AG04449 (cell line): Measurements from ENCODE around the gene LYPD6B.

Experiments
- CTCF ChIA-PET: fragments of 350-600 bp; formaldehyde crosslinking; extraction: SDS; loops from one replicate; lab custom pipeline; 2021; ENCODE audit warnings: antibody characterized with exemption; lab: Yijun Ruan, JAX
- POLR2A ChIA-PET: fragments of 400-600, 350-600 bp; formaldehyde crosslinking; extraction: SDS; loops from one replicate; lab custom pipeline; 2020; ENCODE audit warnings: antibody characterized with exemption, inconsistent platforms; lab: Yijun Ruan, JAX
- DNase-seq: peaks from one replicate; pipeline ENCODE4 v3.0.0-alpha.2; 2010; ENCODE audit warnings: low read depth, low spot score
- H3K4me3 ChIP-seq: 2 replicates; pipeline ENCODE4 v1.5.1; 2011; ENCODE audit warnings: low read depth, mild to moderate bottlenecking, control low read depth, low read length
- CTCF ChIP-seq: IDR thresholded peaks from one replicate; pipeline ENCODE4 v1.5.1; 2011; ENCODE audit warnings: mild to moderate bottlenecking, moderate library complexity, low read length, control low read depth, inconsistent platforms; ENCODE audit not compliant: insufficient read depth; ENCODE audit errors: missing control alignments

Gene LYPD6B

GRCh38 chr2:149132339-149132738 lies 93.8 kb downstream of the LYPD6B start:
- CTCF ChIA-PET: interaction anchor here (1.4 kb wide), 1 partner anchor 115 kb away, joined by 4 read pairs; no protein-coding TSS in a partner anchor
- no peak for DNase-seq
- no peak for TF ChIP-seq CTCF
- POLR2A ChIA-PET: no interaction called here
- H3K4me3 ChIP-seq: no peak overlapping the region

DNA sequence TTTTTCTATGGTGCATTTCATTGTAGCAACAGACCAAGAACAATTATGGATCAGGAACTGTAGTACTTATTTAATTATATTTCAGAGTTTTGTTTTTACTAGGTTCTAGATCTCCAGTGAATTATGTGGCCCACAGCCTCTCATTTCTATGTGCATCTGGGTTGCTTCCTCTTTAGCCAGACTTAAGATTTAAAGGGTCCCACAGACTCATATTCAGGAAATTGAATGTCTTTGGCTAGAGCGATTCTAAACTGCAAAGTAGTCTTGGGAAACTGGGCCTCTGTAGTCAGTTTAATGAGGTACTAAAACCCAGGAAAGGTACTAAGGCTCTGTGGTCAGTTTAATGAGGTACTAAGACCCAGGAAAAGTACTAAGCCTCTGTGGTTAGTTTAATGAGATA lies 94.4 kb downstream of the LYPD6B start:
- ChIA-PET CTCF (no interaction called here), POLR2A (no interaction called here)
- H3K4me3 ChIP-seq: no peak overlapping the region
- DNase-seq: no peak
- TF ChIP-seq CTCF: no peak

DNA sequence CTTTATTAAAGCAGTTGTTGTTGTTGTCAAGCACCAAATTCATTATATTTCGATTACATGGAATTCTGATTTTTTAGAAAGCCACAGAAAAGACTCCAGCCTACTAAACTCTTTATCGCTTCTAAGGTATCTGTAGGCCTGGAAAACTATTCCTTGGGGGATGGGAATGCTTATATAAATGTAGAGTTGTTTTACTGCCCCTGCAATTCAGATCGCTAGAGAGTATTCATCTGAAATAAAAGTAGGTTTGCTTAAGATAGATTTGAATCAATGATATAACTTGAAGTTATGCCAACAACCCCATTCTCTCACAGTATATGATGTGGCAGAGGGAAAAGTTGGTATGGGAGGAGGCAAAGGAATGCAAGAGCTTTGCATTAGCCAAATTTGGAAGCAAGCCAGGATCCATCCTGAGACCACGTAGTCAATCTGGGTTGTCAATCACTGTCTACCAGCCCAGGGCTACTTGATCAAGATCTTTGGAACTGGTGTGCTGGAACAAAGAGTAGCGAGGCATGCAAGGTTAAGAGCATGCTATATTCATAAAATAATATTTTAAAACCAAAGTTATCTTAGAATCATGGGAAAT lies 95.9 kb downstream of the LYPD6B start:
- ChIA-PET POLR2A (no interaction called here), CTCF (no interaction called here)
- TF ChIP-seq CTCF: no peak
- DNase-seq: no peak
- no peak overlapping the region for H3K4me3 ChIP-seq

DNA sequence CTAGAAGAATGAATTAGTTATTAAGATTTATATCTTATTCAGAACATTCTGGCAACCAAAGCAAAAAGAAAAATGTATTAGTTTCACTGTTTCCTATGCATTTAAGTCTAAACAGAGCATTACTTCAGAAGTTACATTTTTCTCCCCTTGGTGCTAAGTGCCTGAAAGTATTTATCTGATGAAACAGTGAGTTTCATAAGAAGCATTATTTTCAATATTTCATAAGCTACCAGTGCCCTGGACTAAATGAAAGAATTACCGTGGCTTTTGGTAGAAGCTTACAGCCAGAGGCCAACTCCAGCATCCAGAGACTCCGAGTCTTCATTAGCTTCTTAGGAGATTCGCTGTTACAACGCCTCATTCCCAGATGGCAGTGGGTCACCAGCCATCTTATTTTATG lies 97.6 kb downstream of the LYPD6B start:
- DNase-seq: no peak
- no peak for TF ChIP-seq CTCF
- ChIA-PET CTCF (no interaction called here), POLR2A (interaction anchor here (0.5 kb wide), 1 partner anchor 72 kb away, joined by 3 read pairs; no protein-coding TSS in a partner anchor)
- H3K4me3 ChIP-seq: no peak overlapping the region

DNA sequence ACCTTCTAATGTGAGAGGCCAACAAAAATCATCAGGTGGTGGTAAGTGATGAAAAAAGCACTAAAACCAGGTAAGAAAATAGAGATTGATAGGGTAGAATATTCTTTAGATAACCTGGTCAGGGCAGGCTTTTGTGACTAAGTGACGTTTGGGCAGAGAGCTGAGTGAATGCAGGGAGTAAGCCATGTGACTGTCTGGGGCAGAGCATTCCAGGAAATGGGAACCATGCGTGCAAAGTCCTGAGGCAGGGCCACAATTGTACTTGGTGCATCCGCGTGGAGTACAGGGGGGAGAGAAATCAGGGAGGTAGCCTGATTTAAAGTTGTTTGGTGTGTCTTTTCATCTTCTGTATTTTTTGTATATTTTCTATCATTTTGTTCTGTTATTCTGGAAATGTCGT lies 102.5 kb downstream of the LYPD6B start:
- no peak for DNase-seq
- no peak overlapping the region for H3K4me3 ChIP-seq
- ChIA-PET POLR2A (no interaction called here), CTCF (interaction anchor here (0.9 kb wide), 1 partner anchor 123 kb away, joined by 4 read pairs; no protein-coding TSS in a partner anchor)
- no peak for TF ChIP-seq CTCF

DNA sequence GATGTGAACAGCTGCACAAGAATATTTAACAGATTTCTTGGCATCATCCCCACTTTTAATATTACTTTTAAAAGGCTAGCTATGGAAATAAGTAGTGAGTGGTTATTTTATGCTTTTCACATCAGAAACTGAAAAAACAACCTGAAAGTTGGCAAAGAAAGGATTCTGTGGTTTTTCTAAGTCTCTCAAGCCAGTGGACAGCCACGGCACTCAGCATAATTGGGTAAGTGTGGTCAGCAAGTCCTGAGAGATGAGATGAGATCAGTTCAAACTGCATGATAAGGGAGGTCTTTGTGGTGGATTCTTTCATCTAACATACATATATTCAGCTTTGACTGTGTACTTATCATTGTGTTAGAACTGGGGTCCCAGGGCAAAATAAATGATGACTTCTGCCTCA lies 105.2 kb downstream of the LYPD6B start:
- no peak for TF ChIP-seq CTCF
- no peak for DNase-seq
- ChIA-PET POLR2A (no interaction called here), CTCF (interaction anchor here (0.8 kb wide), 1 partner anchor 126 kb away, joined by 3 read pairs; no protein-coding TSS in a partner anchor)
- H3K4me3 ChIP-seq: no peak overlapping the region
